Ishikawa (cell line): ENCODE measurements around the gene UBXN10.

Source experiments
- CEBPB ChIP-seq: IDR thresholded peaks from 2 replicates; pipeline ENCODE4 v1.6.1; 2012
- CREB1 ChIP-seq: IDR thresholded peaks from 2 replicates; pipeline ENCODE4 v1.6.1; 2012; ENCODE audit warnings: low read depth
- EGR1 ChIP-seq: IDR thresholded peaks from 2 replicates; pipeline ENCODE4 v1.6.1; 2012
- EP300 ChIP-seq: IDR thresholded peaks from 2 replicates; pipeline ENCODE4 v1.6.1; 2012; ENCODE audit warnings: borderline replicate concordance
- FOXM1 ChIP-seq: IDR thresholded peaks from 2 replicates; pipeline ENCODE4 v1.6.1; 2012; ENCODE audit warnings: low read depth, borderline replicate concordance
- NFIC ChIP-seq: IDR thresholded peaks from 2 replicates; pipeline ENCODE4 v1.6.1; 2012
- RAD21 ChIP-seq: IDR thresholded peaks from 2 replicates; pipeline ENCODE4 v1.6.1; 2012; ENCODE audit warnings: low read depth
- TAF1 ChIP-seq: IDR thresholded peaks from 2 replicates; pipeline ENCODE4 v1.6.1; 2012; ENCODE audit warnings: low read depth, mild to moderate bottlenecking
- TCF12 ChIP-seq: IDR thresholded peaks from 2 replicates; pipeline ENCODE4 v1.6.1; 2012; ENCODE audit warnings: low read depth
- TEAD4 ChIP-seq: IDR thresholded peaks from 2 replicates; pipeline ENCODE4 v1.6.1; 2012
- YY1 ChIP-seq: IDR thresholded peaks from 2 replicates; pipeline ENCODE4 v1.6.1; 2012; ENCODE audit warnings: low read depth
- ZBTB7A ChIP-seq: IDR thresholded peaks from 2 replicates; pipeline ENCODE4 v1.6.1; 2012; ENCODE audit warnings: low read depth
- TF ChIP-seq, protein P1 (sequence below): IDR thresholded peaks from 2 replicates; pipeline ENCODE4 v1.6.1; 2012
- TF ChIP-seq, protein P2 (sequence below): IDR thresholded peaks from 2 replicates; pipeline ENCODE4 v1.6.1; 2012; ENCODE audit warnings: low read depth, mild to moderate bottlenecking
- TF ChIP-seq, protein P3 (sequence below): IDR thresholded peaks from 2 replicates; pipeline ENCODE4 v1.6.1; 2012

The UBXN10 gene

GRCh38 chr1:20141466-20141865 lies 44.4 kb upstream of the UBXN10 start:
- TF ChIP-seq ZBTB7A (no peak), EP300 (no peak), TEAD4 (no peak), YY1 (no peak), CREB1 (no peak)
- TF ChIP-seq, protein P1, sequence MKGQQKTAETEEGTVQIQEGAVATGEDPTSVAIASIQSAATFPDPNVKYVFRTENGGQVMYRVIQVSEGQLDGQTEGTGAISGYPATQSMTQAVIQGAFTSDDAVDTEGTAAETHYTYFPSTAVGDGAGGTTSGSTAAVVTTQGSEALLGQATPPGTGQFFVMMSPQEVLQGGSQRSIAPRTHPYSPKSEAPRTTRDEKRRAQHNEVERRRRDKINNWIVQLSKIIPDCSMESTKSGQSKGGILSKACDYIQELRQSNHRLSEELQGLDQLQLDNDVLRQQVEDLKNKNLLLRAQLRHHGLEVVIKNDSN: no peak
- TF ChIP-seq, protein P2, sequence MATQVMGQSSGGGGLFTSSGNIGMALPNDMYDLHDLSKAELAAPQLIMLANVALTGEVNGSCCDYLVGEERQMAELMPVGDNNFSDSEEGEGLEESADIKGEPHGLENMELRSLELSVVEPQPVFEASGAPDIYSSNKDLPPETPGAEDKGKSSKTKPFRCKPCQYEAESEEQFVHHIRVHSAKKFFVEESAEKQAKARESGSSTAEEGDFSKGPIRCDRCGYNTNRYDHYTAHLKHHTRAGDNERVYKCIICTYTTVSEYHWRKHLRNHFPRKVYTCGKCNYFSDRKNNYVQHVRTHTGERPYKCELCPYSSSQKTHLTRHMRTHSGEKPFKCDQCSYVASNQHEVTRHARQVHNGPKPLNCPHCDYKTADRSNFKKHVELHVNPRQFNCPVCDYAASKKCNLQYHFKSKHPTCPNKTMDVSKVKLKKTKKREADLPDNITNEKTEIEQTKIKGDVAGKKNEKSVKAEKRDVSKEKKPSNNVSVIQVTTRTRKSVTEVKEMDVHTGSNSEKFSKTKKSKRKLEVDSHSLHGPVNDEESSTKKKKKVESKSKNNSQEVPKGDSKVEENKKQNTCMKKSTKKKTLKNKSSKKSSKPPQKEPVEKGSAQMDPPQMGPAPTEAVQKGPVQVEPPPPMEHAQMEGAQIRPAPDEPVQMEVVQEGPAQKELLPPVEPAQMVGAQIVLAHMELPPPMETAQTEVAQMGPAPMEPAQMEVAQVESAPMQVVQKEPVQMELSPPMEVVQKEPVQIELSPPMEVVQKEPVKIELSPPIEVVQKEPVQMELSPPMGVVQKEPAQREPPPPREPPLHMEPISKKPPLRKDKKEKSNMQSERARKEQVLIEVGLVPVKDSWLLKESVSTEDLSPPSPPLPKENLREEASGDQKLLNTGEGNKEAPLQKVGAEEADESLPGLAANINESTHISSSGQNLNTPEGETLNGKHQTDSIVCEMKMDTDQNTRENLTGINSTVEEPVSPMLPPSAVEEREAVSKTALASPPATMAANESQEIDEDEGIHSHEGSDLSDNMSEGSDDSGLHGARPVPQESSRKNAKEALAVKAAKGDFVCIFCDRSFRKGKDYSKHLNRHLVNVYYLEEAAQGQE: no peak

GRCh38 chr1:20142001-20142710 lies 43.7 kb upstream of the UBXN10 start:
- TF ChIP-seq EGR1: no peak
- TF ChIP-seq ZBTB7A: no peak
- no peak for TF ChIP-seq YY1
- TF ChIP-seq CREB1: no peak
- no peak for TF ChIP-seq EP300
- TF ChIP-seq FOXM1: no peak
- no peak for TF ChIP-seq RAD21
- TF ChIP-seq, protein P3, sequence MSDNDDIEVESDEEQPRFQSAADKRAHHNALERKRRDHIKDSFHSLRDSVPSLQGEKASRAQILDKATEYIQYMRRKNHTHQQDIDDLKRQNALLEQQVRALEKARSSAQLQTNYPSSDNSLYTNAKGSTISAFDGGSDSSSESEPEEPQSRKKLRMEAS: no peak
- TF ChIP-seq, protein P2: no peak
- TF ChIP-seq TEAD4: no peak
- no peak for TF ChIP-seq TCF12
- no peak for TF ChIP-seq CEBPB
- TF ChIP-seq NFIC: no peak
- TF ChIP-seq TAF1: no peak

GRCh38 chr1:20143318-20143717 lies 42.6 kb upstream of the UBXN10 start:
- TF ChIP-seq ZBTB7A: no peak
- TF ChIP-seq TCF12: no peak
- no peak for TF ChIP-seq YY1
- no peak for TF ChIP-seq TAF1
- TF ChIP-seq, protein P3: no peak
- TF ChIP-seq NFIC: no peak
- TF ChIP-seq, protein P1: no peak
- no peak for TF ChIP-seq CEBPB
- no peak for TF ChIP-seq FOXM1
- no peak for TF ChIP-seq TEAD4
- TF ChIP-seq, protein P2: no peak
- no peak for TF ChIP-seq CREB1
- no peak for TF ChIP-seq EP300
- TF ChIP-seq RAD21: no peak
- TF ChIP-seq EGR1: no peak

DNA sequence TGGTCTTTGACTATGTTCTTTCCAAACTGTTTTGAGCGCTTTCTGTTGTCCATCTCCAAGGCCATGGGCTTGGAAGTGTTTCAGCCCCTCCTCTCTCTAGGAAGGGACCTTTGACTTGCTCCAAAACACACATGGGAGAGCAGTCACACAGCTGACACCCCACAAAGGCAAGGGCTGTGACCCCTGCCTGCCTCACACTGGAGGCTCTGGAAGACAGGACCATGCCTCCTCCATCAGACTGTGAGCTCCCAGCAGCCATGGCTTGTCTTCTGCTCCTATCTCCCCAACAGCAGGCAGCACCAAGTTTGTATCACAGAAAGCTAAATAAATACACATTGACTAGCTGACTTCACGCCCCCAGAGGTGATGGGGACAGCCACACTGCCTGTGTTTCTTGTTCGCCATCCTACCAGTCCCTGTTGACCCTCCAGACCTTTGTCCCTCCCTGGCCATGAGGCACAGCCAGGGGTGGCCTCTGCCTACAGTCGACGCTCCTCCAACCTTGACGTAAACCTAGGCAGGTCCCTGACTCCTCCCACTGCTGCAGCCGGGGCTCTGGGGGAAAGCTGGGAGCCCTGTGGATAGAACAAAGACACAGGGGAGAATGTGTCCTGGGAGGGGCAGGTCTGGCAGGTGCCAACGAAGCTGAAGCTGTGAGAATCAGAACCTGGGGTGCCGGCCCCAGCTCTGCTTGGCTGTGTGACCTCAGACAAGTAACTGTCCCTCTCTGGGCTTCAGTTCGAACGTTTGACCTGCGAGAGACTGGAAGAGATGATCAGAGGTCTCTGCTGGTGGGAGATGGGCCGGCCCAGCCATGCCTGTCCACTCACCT lies 41.9 kb upstream of the UBXN10 start:
- no peak for TF ChIP-seq FOXM1
- TF ChIP-seq, protein P2: no peak
- TF ChIP-seq NFIC: no peak
- no peak for TF ChIP-seq TCF12
- TF ChIP-seq EGR1: no peak
